Hematopoietic multipotent progenitor cell treated with erythropoietin and hydrocortisone succinate and interleukin-3 and kit ligand, for 6 days (in vitro differentiated cells): ENCODE data around the gene BTG4.

Source experiments
- DNase-seq: peaks from one replicate; pipeline ENCODE4 v3.0.0-alpha.2; 2015

Gene BTG4

GRCh38 chr11:111535281-111535680 lies 23.1 kb upstream of the BTG4 start:
- no peak for DNase-seq

DNA sequence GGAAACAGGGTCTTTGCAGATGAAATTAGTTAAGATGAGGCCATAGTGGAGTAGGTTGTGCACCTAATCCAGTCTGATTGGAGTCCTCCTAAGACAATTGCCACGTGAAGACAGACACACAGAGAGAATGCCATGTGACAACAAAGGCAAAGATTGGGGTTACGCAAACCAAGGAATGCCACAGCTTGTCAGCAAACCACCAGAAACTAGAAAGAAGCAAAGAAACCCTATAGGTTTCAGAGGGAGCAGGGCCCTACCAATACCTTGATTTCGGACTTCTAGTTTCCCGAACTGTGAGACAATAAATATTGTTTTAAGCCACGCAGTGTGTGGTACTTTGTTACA lies 20.2 kb upstream of the BTG4 start:
- DNase-seq: no peak

DNA sequence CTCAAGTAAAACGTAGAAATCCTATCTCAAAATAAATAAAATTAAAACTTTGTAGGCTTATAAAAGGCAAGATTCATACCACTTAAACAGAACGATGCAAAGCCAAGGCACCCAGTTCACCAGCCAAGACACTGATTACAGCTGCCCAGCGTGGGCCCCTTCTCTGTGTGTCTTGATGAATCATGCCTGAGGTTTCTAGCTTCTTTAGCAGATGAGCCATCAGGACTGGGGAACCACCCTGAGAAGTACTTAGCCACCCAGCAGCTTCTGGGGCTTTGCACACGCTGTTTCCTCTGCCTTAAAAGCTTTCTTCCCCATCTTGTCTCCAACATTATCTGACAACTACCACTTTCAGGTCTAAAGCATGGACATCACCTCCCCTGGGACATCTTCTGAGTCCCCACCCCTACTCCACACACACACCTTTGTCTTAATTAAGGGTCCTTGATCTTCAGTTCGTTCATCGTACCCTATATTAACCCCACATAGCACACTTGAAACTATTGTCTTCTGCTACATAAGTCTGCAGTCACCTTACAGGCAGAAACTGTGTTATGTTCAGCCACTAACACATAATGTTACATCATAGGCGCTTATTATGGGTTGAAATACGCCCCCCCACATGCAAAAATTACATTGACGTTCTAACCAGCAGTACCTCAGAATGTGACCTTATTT lies 19.6 kb upstream of the BTG4 start:
- DNase-seq: no peak

- DNase-seq: no peak
Measured at GRCh38 chr11:111531136-111531535, 18.9 kb upstream of the BTG4 start.

GRCh38 chr11:111530091-111530490 lies 17.9 kb upstream of the BTG4 start:
- no peak for DNase-seq

DNA sequence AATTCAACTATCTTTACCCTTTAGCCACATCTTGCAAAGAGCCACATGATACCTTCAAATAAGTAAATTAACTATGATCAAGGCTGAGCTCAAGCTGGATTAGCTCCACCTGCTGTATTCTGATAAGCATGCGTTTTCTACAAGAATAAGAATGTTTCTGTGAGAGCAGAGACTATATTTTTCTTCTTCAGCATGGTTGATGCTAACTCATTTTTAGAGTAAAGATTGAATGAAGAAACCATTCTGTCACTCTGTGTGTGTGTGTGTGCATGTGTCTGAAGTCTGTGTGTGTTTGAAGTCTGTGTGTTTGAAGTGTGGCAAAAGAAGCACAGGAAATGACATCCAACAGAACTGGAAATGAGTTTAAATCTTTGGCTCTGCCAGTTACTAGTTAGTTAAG lies 16.4 kb upstream of the BTG4 start:
- peak; percentile 47 for DNase-seq

GRCh38 chr11:111527279-111527678 lies 15.1 kb upstream of the BTG4 start:
- no peak for DNase-seq

- no peak for DNase-seq
Measured at GRCh38 chr11:111526501-111526900, 14.3 kb upstream of the BTG4 start.

- no peak for DNase-seq
Measured at GRCh38 chr11:111525456-111525855, 13.3 kb upstream of the BTG4 start.

DNA sequence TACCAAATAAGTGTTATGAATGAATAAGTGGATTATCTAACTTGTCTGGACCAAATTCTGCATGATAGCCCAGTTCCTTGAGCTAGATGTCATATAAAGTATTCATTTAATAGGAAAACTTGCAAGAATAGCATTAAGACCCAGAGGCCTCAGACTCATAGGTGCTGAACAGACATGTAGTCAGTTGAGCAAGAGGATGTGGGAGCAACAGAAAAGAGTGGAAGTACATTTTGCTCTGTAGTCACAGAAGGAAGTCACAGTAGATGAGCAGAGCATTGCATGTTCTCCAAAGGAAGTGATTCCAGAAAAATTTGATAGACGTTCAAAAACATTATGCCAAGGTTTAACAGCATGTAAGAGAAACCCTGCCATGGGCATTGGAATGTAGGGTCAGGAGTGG lies 11.9 kb upstream of the BTG4 start:
- DNase-seq: no peak

DNA sequence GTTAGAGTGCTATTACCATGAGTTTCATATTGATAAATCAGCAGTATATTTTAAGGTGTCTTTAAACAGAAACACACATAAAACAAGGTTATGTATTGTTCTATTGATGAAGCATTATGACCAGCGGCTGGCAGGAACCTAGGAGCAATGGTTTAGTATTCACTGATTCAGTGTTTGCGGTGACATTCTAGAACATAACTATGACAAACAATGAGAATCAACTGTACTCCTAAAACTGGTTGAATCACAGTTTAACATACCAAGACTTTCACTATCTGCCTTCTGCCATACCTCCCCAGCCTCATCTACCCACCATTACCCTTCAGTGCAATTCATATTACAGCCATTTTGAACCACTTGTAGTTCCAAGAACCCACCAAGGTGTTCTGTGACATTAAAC lies 11.2 kb upstream of the BTG4 start:
- DNase-seq: no peak

DNA sequence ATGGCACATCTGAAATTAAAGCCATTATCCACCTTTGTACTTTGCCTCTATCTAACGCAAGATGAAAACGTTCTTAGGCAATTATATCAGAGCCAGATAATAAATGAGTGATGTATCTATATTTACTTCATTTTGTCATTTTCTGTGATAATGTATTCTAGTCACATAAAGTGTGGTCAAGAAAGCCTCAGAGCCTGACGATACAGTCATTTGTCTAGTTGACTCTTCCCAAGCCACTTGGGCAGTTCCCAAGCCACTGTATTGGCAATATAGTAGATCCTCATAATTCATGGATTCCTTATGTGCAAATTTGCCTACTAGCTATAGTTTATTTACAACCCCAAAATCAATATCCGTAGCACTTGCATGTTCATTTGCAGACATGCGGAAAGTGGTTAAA lies 10.2 kb upstream of the BTG4 start:
- DNase-seq: no peak

GRCh38 chr11:111521135-111521534 lies 8.9 kb upstream of the BTG4 start:
- DNase-seq: no peak

- DNase-seq: no peak
Measured at GRCh38 chr11:111520560-111520959, 8.4 kb upstream of the BTG4 start.

DNA sequence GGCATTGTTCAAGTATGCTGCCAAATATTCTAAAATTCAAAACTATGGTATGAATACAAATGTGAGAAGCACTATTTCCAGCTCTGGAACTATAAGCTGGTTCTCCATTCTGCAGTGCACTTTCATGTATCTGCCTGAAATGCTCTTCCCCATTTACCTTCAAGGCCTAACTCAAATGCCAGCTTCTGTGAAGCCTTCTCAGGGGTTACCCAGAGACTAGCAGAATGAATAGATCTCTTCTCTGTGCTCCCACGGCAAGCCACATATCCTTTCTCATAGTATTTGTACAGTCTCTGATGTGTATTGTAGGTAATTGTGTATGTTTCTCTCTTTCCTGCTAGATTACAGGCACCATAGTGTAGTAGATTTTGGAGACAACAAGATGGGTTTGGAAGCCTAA lies 6.5 kb upstream of the BTG4 start:
- DNase-seq: no peak

GRCh38 chr11:111515591-111515990 lies 3.4 kb upstream of the BTG4 start:
- DNase-seq: no peak

GRCh38 chr11:111514216-111515031 lies 2.2 kb upstream of the BTG4 start, which contains the start of gene HOATZ:
Gene HOATZ (plus strand): TSS chr11:111514778. CDS start chr11:111514785, 7 bp downstream.
- DNase-seq: peak; percentile 28

DNA sequence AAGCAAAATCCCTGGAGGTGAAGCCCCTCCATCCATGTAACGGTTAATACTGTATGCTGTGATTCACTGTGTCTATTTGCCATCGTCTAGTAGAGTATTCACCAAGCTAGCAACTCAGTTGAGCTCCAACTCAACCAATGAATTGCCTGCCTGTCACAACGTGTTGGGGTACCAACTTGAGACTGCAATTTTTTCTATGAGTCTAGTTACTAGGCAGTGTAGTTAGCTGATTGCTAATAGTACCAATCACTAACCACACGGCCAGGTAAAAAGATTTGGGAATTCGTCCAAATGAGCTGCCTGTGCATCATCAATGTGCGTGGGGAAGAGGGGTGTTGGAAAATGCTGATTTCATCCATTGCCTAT lies 1.0 kb upstream of the BTG4 start:
- DNase-seq: no peak

DNA sequence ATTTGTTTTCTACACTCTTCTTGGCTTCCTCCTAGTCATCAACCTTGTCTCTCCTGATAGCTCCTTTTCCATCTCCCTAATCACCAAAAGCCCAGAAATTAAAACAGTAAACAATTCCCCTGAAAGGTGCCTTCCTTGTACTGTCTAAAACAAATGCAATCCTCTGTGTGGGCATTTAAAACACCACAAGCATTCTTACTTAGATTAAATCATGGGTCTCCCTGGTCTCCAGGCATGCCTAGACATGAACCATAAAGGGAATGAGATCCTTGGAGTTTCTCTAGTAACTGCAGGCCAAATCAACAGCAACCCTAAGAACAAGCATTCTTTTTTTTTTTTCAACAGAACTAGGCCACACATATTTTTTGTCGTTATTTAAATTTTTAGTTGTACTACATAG lies 1.9 kb downstream of the BTG4 start:
- no peak for DNase-seq

GRCh38 chr11:111502611-111503010 lies 9.6 kb downstream of the BTG4 start:
- DNase-seq: no peak

DNA sequence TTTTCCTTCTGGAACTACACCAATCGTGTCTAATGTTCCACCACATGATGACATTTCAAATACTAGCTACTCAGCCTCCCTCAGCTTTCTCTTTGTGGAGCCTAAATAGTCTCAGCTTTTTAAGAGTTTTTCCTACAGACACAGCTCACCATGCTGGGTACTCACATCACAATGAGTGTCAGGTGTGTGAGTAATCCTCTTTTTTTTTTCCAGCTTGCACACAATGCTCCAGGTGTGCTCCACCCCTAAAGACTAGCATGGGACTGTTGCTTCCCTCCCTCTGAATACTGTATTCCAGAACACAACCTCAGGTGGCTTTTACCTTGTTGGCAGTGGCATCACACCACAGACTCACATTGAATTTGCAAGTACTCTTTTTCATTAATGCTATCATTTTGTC lies 11.7 kb downstream of the BTG4 start:
- no peak for DNase-seq

DNA sequence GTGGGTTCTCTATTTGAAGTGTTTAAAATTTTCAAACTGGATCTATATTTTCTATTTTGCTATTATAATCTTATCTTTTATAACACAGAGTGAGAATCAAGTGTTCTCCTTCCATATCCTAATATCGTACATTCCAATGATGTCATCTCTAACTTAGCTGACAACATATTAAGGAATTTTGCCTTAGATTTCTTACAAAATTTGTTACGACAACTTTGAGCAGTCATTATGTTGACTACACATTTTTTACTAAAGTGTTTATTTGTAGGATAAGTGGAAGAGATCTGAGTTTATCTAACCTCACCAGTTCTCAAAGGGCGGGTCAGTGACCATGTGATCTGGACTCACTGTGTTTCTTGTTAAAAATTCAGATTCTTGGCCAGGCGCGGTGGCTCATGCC lies 12.7 kb downstream of the BTG4 start:
- no peak for DNase-seq

- no peak for DNase-seq
Measured at GRCh38 chr11:111494040-111494439, 18.1 kb downstream of the BTG4 start.

DNA sequence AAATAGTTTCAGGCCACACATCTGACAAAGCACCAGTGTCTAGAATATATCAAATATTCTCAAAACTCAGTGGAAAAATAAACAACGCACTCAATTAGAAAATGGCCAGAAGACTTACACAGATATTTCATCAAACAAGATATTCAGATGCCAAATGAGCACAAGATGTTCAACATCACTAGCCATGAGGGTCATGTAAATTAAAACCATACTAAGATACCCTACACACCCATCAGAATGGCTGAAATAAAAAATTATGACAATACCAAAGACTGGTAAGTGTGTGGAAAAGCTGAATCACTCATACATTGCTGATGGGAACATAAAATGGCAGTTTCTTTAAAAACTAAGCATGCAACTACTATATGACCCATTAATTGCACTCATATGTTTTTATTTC lies 21.7 kb downstream of the BTG4 start:
- DNase-seq: no peak

GRCh38 chr11:111483431-111483830 lies 28.8 kb downstream of the BTG4 start:
- DNase-seq: no peak
